Kidney glomerular epithelial cell (primary cell): Measurements from ENCODE around the gene MSRB3.
A peak's percentile ranks its signal among the peaks of the same experiment; 100 is the strongest.

Experiments
- DNase-seq: peaks from one replicate; lab custom pipeline; 2025; lab: John Stamatoyannopoulos, UW

Gene MSRB3

DNA sequence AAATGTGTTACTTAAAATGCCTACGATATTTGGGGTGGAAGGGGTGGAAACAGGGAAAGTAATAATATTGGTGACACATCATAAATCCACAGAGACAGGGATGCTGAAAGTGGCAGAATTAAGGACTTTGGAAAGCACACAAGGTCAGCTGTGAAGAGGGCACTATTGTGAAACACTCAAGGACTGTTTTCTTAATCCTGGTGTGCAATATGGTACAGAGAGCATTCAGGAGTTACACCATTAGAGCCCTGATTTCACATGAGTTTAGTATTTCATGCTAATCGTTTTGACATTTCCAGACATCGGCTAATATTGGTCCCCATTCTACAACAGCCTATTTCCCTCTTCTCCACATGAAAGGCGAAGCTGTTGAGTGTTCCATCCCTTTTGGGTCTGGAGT lies 219.2 kb downstream of the MSRB3 start:
- no peak for DNase-seq

DNA sequence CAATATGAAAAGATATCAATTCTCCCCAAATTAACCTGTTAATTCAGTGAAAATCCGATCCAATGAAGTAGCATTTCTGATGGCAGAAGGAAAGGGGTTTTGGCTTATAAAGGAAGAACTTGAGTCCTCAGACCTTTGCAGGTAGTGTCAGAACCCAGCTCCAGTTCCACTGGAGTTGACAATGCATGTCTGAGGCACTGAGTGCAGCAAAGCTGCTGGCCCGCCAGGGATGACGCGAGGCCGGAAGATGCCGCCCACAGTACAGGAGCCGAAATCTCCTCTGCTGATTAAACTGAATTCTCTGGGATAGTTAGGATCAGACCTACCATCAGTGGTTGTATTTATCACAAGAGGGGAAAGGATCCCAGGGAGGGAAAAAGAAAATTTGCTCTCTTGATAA lies 220.7 kb downstream of the MSRB3 start:
- no peak for DNase-seq

- no peak for DNase-seq
Measured at GRCh38 chr12:65500091-65500900, 221.8 kb downstream of the MSRB3 start.

GRCh38 chr12:65501093-65501621 lies 222.7 kb downstream of the MSRB3 start:
- DNase-seq = no peak

DNA sequence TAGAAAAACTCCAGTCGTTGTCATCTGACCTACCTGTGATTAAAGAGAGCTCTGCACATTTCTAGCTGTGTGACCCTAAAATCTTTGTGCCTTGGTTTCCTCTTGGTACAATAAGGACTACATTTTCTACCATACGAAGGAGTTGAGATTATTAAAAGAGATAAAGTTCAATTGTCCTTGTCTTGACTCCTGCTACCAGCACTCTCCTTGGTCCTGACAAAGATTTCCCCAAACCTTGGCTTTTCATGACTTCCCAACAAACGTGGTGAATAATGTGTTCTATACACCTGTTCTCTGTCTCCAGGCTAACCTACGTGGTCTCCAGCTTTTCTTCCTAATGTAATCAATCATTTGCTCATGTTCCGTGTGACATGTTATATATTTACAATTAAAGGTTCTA lies 223.5 kb downstream of the MSRB3 start:
- DNase-seq = no peak

DNA sequence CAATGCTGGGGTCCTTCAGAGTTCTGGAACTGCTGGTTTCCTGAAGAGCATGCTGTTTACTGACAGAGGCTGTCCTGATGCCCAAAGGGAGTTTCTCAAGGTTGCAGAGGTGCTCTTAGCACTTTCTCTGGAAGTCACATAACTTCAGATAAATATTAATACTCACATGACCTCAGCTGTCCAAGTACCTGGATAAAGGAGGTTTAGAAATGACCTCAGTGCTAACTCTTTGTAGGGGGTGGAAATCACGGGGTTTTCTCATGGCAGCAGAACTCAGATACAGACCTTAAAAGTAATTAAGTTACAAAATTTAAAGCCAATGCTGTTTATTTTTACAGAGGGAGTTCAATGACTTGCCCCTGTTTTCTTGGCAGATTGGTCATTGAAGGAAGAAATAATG lies 225.9 kb downstream of the MSRB3 start:
- no peak for DNase-seq

GRCh38 chr12:65505386-65506121 lies 227.1 kb downstream of the MSRB3 start:
- peak; percentile 44 for DNase-seq

- no peak for DNase-seq
Measured at GRCh38 chr12:65508276-65509035, 230.0 kb downstream of the MSRB3 start.

GRCh38 chr12:65510007-65510406 lies 231.5 kb downstream of the MSRB3 start:
- DNase-seq = no peak

DNA sequence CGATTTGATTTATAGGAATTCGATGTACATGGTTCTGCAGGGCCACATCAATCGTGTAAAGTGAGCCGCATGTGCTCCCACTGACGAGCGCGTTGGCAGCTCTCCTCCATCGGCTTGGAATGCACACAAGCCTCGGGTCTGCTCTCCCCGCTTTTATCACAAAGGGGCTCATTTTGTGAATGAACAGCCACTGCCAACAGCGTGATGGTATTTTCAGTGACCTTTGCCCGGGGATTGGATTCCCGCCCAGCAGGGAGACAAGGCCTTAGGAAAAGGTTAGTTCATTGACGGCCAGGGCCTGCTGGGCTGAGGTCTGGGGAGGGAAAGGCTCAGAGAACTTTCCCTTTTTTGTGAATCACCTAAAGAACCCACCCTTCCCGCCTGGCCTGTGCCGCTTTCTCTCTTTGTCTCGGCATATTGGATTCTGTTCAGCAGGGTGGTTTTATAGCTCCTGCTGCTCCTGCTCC lies 232.1 kb downstream of the MSRB3 start:
- no peak for DNase-seq

DNA sequence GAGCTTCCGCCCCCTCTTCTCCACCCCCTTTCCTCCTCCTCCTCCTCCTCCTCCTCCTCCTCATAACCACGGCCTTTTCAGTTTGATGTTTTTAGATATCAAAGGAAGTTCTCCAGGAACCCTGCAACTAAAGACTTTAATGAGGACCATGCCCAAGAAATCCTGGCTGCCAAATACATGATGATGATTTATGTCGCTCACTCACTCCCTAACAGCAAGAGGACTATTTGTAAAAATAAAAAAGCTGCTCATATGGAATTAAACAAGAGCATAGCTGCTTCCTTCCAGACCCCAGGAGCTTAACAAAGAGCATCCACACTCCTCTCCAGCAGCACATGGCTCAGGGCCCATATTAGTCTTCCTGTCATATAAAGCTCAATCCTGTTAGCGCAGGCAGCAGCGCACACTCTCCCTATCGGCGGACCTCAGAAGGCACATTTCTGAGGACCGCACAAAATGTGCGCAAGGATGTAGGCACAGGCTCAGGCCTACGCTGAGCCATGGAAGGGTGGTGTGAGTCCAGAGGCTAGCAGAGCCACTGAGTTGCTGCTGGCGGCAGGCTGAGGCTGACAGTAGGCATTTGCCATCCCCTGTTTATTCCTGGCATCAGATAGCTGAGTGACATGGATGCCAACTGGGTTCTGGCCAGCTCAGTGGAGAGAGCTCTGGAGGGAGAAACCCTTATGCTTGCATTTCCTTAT lies 232.8 kb downstream of the MSRB3 start:
- DNase-seq = no peak

DNA sequence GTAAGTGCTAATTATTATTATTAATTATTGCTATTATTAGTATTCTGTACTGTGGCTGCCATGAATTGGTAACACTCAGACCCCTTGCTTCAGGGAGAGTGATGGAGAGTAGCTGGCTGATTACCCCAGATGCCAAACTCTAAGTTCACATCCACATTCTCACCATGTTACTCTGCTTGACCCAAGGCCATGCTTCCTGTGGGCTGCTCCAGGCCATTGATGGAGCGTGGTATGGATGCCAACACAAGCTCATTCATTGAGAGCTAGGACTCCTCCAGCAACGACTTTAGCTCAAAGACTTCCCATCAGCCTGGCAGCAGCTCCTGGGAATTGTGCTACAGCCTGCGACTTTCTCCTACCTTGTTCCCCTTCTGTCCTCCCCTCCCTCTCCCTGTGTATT lies 233.4 kb downstream of the MSRB3 start:
- DNase-seq = no peak
